ENCODE results near the gene PTPN1. TPM values are rescaled to one million over a fixed set of nuclear protein-coding genes. Genes with fewer than 3 reads are reported as not detected.
"Not testable (repeated sequence)": the region's sequence is repeated elsewhere in the genome, so short reads cannot be mapped to it uniquely, and the experiment has no call there.

Gene PTPN1
- polyA plus RNA-seq, 1 donor: 32.1 TPM

- DNase-seq: no peak
Observed at GRCh38 chr20:50590348-50590664, 80.1 kb downstream of the PTPN1 start.

GRCh38 chr20:50591233-50591852 is 81.2 kb downstream of the PTPN1 start:
- no peak for DNase-seq

GRCh38 chr20:50592282-50593004 is 82.3 kb downstream of the PTPN1 start:
- DNase-seq: no peak

- no peak for DNase-seq
Observed at GRCh38 chr20:50593005-50593335, 82.8 kb downstream of the PTPN1 start.

- DNase-seq: no peak
Observed at GRCh38 chr20:50594231-50594590, 84.0 kb downstream of the PTPN1 start.

- DNase-seq: no peak
Observed at GRCh38 chr20:50594591-50595432, 84.6 kb downstream of the PTPN1 start.

GRCh38 chr20:50595433-50595895 is 85.3 kb downstream of the PTPN1 start:
- no peak for DNase-seq

- DNase-seq: no peak
Observed at GRCh38 chr20:50595988-50596693, 86.0 kb downstream of the PTPN1 start.

GRCh38 chr20:50596694-50597021 is 86.5 kb downstream of the PTPN1 start:
- no peak for DNase-seq

GRCh38 chr20:50597406-50597969 is 87.3 kb downstream of the PTPN1 start:
- no peak for DNase-seq

- no peak for DNase-seq
Observed at GRCh38 chr20:50598074-50598473, 87.9 kb downstream of the PTPN1 start.

GRCh38 chr20:50598768-50599167 is 88.6 kb downstream of the PTPN1 start:
- DNase-seq: not testable (repeated sequence)

GRCh38 chr20:50600281-50600895 is 90.2 kb downstream of the PTPN1 start:
- no peak for DNase-seq

- DNase-seq: no peak
Observed at GRCh38 chr20:50601511-50602431, 91.6 kb downstream of the PTPN1 start.

- no peak for DNase-seq
Observed at GRCh38 chr20:50602432-50603088, 92.4 kb downstream of the PTPN1 start.

- no peak for DNase-seq
Observed at GRCh38 chr20:50604451-50604850, 94.3 kb downstream of the PTPN1 start.

GRCh38 chr20:50605136-50605535 is 95.0 kb downstream of the PTPN1 start:
- DNase-seq: no peak

- no peak for DNase-seq
Observed at GRCh38 chr20:50607436-50607835, 97.3 kb downstream of the PTPN1 start.

- no peak for DNase-seq
Observed at GRCh38 chr20:50607850-50608749, 97.9 kb downstream of the PTPN1 start.
